Measurements from ENCODE around the gene C11orf24. TPM values are rescaled to one million over a fixed set of nuclear protein-coding genes. Genes with fewer than 3 reads are reported as not detected.

The C11orf24 gene
- total and polyA plus RNA-seq, 9 of the 15 experiments (the other 6 are each of a cell fraction or from before 2014, with no cell fraction given) = 2.0 to 65.2 (median 32.5) TPM

DNA sequence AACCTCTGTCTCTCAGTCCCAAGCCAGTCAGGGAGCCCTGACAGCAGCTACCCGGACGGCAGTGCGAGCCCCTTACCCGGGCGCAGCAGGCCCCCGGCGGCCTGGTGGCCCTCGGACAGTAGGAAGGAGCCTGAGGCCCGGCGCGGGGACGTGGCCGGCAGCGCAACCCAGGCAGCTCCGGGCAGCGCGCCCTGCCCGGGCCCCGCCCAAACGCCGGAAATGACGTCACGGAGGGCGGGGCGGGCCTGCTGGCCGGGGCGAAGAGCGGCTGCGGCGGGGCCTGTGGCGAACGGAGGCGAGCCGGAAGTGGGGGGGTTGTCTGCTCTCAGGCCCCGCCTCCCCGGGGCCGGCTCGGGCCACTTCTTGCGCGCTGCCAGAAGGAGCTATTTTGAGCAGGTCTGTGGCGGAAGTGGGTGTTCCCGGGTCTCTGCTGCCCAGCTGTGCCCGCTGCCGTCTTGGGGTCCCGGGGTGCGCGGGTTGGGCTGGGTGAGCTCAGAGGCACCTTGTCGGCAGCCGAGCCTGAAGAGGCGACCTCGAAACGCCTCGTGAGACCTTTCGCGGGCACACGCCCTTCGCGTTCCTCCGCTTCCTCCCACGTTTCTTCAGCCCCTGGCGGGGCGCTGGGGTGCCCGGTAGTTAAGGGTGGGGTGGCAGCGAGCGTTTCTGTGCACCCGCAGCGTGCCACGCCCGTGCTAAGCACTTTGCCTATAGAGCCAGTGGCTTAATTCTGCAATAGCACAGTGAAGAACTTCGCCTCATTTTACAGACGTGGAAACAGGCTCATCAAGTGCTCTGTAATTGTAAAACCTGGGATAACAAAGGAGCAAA, at the start of gene C11orf24 (continued):
- TF ChIP-seq, protein P1, sequence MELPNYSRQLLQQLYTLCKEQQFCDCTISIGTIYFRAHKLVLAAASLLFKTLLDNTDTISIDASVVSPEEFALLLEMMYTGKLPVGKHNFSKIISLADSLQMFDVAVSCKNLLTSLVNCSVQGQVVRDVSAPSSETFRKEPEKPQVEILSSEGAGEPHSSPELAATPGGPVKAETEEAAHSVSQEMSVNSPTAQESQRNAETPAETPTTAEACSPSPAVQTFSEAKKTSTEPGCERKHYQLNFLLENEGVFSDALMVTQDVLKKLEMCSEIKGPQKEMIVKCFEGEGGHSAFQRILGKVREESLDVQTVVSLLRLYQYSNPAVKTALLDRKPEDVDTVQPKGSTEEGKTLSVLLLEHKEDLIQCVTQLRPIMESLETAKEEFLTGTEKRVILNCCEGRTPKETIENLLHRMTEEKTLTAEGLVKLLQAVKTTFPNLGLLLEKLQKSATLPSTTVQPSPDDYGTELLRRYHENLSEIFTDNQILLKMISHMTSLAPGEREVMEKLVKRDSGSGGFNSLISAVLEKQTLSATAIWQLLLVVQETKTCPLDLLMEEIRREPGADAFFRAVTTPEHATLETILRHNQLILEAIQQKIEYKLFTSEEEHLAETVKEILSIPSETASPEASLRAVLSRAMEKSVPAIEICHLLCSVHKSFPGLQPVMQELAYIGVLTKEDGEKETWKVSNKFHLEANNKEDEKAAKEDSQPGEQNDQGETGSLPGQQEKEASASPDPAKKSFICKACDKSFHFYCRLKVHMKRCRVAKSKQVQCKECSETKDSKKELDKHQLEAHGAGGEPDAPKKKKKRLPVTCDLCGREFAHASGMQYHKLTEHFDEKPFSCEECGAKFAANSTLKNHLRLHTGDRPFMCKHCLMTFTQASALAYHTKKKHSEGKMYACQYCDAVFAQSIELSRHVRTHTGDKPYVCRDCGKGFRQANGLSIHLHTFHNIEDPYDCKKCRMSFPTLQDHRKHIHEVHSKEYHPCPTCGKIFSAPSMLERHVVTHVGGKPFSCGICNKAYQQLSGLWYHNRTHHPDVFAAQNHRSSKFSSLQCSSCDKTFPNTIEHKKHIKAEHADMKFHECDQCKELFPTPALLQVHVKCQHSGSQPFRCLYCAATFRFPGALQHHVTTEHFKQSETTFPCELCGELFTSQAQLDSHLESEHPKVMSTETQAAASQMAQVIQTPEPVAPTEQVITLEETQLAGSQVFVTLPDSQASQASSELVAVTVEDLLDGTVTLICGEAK (IDR thresholded peaks at IDR 0.05) = peak; percentile 91
- TF ChIP-seq, protein P1 (CRISPR knock-in tag; IDR thresholded peaks at IDR 0.05) = 0 out of 2 replicates have a peak, but pooled peaks have one; percentile 29
- no peak for TF ChIP-seq HDAC6 (IDR thresholded peaks at IDR 0.05; ENCODE audit: low read depth, low read length)
- TF ChIP-seq HMG20A (CRISPR knock-in tag; conservative IDR thresholded peaks at IDR 0.05) = no peak
- TF ChIP-seq SPI1 (IDR thresholded peaks at IDR 0.05; ENCODE audit: borderline replicate concordance, low read depth, low read length) = peak; percentile 37; the same call in 1 of the 2 replicates
- TF ChIP-seq EGR1 (conservative IDR thresholded peaks at IDR 0.05) = peak; percentile 67
- TF ChIP-seq ZNF699 (CRISPR knock-in tag; IDR thresholded peaks at IDR 0.05; ENCODE audit: insufficient replicate concordance) = no peak
- no peak for TF ChIP-seq ZNF551 (CRISPR knock-in tag; IDR thresholded peaks at IDR 0.05)
- TF ChIP-seq HDAC1 (IDR thresholded peaks at IDR 0.05) = peak in 1 of 2 experiments; percentile 61; a peak in 3 of 4 replicates
- 0 out of 2 replicates have a peak, but pooled peaks have one; percentile 79 for TF ChIP-seq ZNF12 (CRISPR knock-in tag; IDR thresholded peaks at IDR 0.05)
- TF ChIP-seq SRF (CRISPR knock-in tag; IDR thresholded peaks at IDR 0.05) = peak in 1 of 2 experiments; percentile 29; a peak in 1 of 4 replicates
- peak; percentile 23 for TF ChIP-seq HNRNPLL (IDR thresholded peaks at IDR 0.05; ENCODE audit: low read depth, low read length, poor library complexity, severe bottlenecking)
- TF ChIP-seq UBTF (IDR thresholded peaks at IDR 0.05; ENCODE audit: borderline replicate concordance in 1 of 2, low read depth in 2 of 2, low read length in 2 of 2) = peak; percentile 64 to 77; a peak in 3 of 4 replicates
- TF ChIP-seq PHTF2 (CRISPR knock-in tag; IDR thresholded peaks at IDR 0.05) = no peak
